Measurements from ENCODE around the gene ELFN2.

GRCh38 chr22:37440875-37441274 is 13.6 kb upstream of the ELFN2 start:
- TF ChIP-seq YY1 (IDR thresholded peaks at IDR 0.05) (no peak), CTCF (IDR thresholded peaks at IDR 0.05; ENCODE audit: low read depth, low read length, missing input control) (no peak), REST (IDR thresholded peaks at IDR 0.05) (no peak), GABPA (IDR thresholded peaks at IDR 0.05 in 1 of 2, conservative IDR thresholded peaks at IDR 0.05 in 1 of 2) (no peak), ZBTB33 (IDR thresholded peaks at IDR 0.05) (no peak), JUND (IDR thresholded peaks at IDR 0.05) (no peak)

Data from liver (tissue), 3 donors.